ENCODE measurements around the gene FAM236C.
"Not testable (repeated sequence)": the region's sequence is repeated elsewhere in the genome, so short reads cannot be mapped to it uniquely, and the experiment has no call there.

Gene FAM236C

DNA sequence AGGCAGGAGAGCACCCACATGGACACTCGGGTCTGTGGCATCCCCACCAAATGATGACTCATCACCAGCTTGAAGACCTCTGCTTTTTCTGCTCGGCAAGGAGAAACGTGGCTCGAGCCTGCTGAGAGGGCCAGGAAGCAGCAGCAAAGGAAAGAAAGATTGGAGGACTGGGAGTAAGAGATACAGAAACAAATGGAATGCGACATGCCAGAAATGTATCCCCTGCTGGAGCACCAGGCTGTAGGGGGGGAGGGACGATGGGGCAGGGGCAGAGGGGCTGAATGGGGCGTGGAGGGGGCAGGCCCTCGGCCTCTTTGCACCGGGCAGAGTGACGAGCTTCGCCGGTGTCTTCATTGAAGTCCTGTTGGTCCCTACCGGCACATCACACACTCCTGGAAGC is at the start of gene FAM236C:
Gene FAM236C, plus strand, starts transcription at position 301 of the 400 bp plus-strand sequence. CDS start 100 bp downstream, outside the sequence.
- not testable (repeated sequence) for H3K27ac ChIP-seq

DNA sequence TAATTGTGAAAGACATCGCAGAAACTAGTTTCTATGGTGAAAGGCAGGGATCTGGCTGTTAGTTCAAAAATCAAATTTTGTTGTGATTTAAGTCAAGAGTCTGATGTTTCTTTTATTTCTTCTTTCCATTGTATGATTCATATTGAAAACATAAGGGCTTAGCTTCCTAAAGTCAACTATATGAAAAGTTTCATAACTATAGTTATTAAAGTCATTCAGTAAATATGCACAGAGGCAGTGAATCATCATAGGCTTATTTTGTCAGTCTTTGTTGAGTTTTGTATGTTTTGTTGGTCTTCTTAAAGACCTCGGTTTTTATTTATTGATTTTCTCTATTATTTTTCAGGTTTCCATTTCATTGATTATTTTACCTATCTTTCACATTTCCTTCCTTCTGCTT is 29.5 kb upstream of the FAM236C start:
- not testable (repeated sequence) for H3K27ac ChIP-seq

DNA sequence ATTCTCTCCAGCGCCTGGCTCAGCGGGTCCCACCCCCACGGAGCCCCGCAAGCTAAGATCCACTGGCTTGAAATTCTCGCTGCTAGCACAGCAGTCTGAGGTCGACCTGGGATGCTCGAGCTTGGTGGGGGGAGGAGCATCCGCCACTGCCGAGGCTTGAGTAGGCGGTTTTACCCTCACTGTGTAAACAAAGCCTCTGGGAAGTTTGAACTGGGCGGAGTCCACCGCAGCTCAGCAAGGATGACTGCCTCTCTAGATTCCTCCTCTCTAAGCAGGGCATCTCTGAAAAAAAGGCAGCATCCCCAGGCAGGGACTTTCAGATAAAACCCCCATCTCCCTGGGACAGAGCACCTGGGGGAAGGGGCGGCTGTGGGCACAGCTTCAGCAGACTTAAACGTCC is 22.7 kb upstream of the FAM236C start:
- H3K27ac ChIP-seq: not testable (repeated sequence)

DNA sequence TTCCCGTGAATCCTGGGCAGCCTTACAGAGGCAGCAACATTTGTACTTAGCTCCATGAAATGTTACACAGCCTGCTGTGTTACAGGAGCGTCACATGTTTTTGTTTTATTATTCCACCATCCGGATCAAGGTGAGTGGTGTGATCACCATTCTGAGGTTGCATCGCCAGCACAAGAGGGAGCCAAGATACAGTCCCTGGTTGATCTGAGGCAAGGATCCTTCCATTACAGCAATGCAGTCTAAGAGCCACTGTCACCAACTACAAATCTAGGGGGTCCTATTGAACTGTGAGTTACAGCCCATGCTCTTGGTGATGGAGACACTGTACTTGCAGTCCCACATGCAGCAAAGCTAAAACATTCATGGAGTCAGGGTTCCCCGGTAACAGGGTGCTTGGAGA is 3.7 kb downstream of the FAM236C start:
- H3K27ac ChIP-seq: not testable (repeated sequence)

DNA sequence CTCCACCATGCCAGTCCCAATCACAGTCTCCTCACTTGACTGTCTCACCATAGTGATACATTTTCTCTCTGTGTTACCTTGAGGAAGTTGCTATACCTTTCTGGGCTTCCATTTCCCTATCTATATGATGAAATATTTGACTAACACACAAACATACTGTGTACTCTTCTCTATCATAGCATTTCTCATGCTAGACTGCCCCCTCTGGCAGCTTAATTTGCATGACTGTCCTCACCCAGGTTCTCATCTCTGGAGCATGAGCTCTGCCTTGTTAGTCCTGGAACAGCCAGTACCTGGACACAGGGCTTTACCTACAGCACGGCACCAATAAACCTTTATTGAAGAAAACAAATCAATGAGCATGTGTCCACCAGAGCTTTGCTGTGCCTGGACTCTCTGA is 19.9 kb downstream of the FAM236C start:
- not testable (repeated sequence) for H3K27ac ChIP-seq

DNA sequence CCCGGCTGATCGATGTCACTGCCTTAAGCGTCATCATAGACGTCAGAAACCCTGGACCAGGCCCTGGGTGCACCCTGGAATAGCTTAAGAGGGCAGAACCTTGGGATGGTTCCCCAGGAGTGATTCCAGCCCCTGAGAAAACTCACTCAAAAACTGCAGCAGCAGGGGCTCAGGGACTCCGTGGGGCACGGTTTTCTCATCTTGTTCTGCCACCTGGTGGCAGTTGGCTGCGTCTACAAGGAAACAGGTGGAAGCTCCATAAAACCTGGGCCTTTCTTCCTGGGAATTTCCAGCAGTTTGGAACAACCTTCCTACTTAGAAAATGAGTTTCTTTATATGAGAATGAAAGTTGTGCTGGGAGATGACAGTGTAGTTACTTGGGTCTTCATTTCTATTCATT is 24.0 kb downstream of the FAM236C start:
- H3K27ac ChIP-seq: not testable (repeated sequence)

DNA sequence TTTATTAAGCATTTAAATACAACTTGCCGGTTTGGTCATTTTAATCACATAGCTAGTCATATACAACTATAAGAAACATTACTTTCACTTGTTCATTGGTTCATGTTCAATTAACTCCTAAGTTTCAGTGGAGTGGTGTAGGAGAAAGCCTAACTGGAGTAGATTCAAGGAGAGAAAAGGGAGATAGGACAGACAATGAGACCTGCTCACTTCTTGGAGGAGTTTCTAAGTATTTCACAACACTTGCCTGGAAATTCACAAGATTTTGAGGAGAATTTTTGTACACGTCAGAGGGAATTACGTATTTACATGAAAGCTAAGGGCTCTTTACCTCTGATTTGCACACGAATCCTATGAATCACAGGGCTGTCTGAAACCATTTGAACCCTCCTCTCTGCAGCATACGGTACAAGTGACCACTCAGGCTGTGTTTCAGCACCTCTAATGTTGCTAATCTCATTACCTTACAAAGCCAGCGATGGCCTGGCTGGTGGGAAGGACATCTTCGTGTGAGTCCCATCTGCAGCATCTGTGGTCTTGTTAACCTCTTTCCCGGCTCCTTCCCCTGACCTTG is 24.6 kb downstream of the FAM236C start:
- not testable (repeated sequence) for H3K27ac ChIP-seq

DNA sequence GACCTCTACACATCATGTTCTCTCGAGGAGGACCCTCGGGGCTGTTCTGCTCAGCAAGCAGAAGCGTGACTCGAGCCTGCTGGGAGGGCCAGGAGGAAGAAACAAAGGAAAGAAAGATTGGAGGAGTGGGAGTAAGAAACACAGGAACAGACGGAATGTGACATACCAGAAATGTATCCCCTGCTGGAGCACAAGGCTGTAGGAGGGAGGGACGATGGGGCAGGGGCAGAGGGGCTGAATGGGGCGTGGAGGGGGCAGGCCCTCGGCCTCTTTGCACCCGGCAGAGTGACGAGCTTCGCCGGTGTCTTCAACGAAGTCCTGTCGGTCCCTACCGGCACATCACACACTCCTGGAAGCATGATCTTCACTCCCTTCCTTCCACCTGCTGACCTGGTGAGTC is 25.5 kb downstream of the FAM236C start, which contains the start of gene FAM236A:
Gene FAM236A, plus strand, starts transcription at position 301 of the 400 bp plus-strand sequence. Its CDS starts 57 bp downstream, at position 358.
- not testable (repeated sequence) for H3K27ac ChIP-seq

DNA sequence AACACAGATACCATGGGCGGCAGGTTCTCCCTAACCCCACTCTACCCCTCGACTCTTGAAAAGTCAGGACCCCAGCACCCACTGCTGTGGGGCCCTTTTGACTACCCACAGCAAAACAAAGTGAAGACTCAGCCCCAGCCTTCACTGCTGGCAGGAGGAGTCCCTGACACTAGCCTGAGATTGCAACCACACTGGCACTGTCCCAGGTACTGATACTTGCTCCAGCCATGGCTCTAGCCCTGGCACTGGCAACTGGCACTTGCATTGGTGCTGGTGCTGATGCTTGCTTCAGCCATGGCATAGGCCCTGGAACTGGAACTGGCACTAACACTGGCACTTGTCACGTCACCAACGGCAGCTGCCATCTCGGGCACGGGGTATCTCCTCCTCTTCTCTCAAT is 29.9 kb downstream of the FAM236C start:
- H3K27ac ChIP-seq: not testable (repeated sequence)

DNA sequence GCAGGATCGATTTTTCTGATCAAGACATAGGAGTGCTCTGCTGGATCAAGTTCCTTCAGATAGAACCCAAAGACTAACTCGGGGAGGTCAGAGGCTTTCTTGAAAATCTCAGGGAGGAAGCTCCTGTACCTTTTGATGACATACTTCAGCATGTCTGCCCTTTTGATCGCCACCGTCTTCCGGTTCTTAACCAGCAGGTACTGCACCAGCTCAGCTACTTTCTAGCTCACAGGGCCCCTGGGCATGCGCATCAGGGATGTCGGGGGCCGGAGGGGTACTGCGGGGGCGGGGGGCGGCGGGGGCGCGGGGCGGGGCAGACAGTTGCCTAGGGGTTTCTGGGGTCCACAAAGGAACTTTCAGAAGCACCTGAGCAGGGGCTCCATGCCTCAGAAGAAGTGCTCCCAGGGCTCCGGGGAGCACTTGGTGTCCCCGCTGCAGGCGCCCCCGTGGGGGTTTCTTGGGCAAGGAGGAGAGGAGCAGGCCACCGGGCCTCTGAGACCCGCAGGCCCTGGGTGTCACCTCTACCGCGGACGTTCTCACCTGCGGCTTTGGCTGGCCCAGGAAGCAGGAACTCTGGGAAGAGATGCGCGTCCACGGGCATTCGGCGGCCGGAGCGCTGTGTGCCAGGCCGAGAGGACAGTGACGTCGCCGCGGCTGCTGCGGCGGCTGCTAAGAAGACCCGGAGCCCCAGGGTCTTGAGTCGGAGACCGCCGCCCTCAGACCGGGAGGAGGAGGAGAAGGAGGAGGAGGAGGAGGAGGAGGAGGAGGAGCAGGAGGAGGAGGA is 30.8 kb downstream of the FAM236C start:
- H3K27ac ChIP-seq: not testable (repeated sequence)

DNA sequence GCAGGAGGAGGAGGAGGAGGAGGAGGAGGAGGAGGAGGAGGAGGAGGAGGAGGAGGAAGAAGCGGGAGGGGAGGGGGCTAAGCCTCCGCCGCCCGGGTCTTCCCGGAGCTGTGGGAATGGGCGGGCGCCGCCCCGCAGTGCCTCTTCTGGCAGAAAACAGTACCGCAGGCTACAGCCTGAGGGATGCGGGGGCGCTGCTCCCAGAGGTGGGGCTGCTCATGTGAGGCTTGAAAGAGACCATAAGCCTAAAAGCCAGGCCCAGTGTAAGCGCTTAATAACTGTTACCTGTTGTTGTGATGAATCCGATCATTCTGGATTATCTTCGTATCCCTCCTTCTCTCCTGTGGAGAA is 31.4 kb downstream of the FAM236C start, which contains the start of gene DMRTC1:
Gene DMRTC1, minus strand, starts transcription at position 19 of the 351 bp plus-strand sequence. CDS start 68,143 bp downstream, outside the sequence.
- not testable (repeated sequence) for H3K27ac ChIP-seq

DNA sequence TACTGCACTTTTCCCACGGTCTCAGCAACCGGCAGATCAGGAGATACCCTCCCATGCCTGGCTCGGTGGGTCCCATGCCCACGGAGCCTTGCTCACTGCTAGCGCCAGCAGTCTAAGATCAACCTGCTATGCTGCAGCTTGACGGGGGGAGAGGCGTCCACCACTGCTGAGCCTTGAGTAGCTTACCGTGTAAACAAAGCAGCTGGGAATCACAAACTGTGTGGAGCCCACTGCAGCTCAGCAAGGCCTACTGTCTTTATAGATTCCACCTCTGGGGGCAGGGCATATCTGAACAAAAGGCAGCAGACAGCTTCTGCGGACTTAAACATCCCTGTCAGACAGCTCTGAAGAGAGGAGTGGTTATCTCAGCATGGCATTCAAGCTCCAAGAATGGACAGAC is 47.6 kb downstream of the FAM236C start:
- H3K27ac ChIP-seq: not testable (repeated sequence)

Data from 22Rv1 (cell line).